ENCODE data around the gene FBXL19. TPM values are rescaled to one million over a fixed set of nuclear protein-coding genes. Genes with fewer than 3 reads are reported as not detected.

The FBXL19 gene
- polyA plus RNA-seq, 1 donor from 2014 or later, result 99.6 TPM

DNA sequence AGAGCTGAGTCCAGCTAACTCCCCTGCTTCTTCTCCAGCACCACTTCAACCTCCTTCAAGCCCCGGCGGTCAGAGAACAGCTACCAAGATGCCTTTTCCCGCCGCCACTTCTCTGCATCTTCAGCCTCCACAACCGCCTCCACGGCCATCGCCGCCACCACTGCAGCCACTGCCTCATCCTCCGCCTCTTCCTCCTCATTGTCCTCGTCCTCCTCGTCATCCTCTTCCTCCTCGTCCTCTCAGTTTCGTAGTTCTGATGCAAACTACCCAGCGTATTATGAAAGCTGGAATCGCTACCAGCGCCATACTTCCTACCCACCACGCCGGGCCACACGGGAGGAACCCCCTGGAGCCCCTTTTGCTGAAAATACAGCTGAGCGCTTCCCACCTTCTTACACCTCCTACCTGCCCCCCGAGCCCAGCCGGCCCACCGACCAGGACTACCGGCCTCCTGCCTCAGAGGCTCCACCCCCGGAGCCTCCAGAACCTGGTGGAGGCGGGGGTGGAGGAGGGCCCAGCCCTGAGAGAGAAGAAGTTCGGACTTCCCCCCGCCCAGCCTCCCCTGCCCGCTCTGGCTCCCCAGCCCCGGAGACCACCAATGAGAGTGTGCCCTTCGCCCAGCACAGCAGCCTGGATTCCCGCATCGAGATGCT, 41.3 kb downstream of the FBXL19 start:
- peaks cover 2% of the 10 kb centered on the region for H3K79me2 ChIP-seq (replicated peaks; ENCODE audit: insufficient read depth, low read length)

DNA sequence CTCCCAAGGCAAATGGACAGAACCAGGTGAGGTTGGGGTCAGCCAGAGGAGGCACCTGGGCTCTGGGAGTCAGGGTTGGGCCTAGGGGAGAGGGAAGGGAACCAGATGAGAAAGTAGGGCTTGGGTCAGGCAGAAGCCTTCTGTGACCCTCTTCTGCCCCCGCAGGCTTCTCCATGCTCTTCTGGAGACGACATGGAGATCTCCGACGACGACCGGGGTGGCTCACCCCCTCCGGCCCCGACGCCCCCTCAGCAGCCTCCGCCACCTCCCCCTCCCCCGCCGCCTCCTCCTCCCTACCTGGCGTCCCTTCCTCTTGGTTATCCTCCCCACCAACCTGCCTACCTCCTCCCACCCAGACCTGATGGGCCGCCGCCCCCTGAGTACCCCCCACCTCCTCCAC, 42.1 kb downstream of the FBXL19 start:
- Histone ChIP-seq H3K9me2 (ENCODE audit: insufficient read depth, low read length) (no peaks in the 10 kb centered on the region), H3K9ac (ENCODE audit: low read length) (no peak overlapping the region), H3K27me3 (ENCODE audit: insufficient read depth, low read depth, low read length) (no peaks in the 10 kb centered on the region), H3K79me2 (replicated peaks; ENCODE audit: insufficient read depth, low read length) (no peaks in the 10 kb centered on the region), H3K27ac (ENCODE audit: low read length) (no peak overlapping the region), H3K4me3 (ENCODE audit: low read length) (no peak overlapping the region), H3K36me3 (ENCODE audit: insufficient read depth, low read length) (no peaks in the 10 kb centered on the region), H3K4me2 (ENCODE audit: low read length) (no peak overlapping the region), H2AFZ (ENCODE audit: low read depth, low read length) (no peak overlapping the region), H3F3A (ENCODE audit: insufficient read depth, low read length, poor library complexity, severe bottlenecking) (no peaks in the 10 kb centered on the region), H4K20me1 (ENCODE audit: insufficient read depth) (no peaks in the 10 kb centered on the region), H3K9me3 (ENCODE audit: low read length) (no peaks in the 10 kb centered on the region)
- no peak for TF ChIP-seq EZH2 (IDR thresholded peaks at IDR 0.05; ENCODE audit: borderline replicate concordance, insufficient read depth, low read length, poor library complexity, severe bottlenecking)
- TF ChIP-seq REST (IDR thresholded peaks at IDR 0.05; ENCODE audit: borderline replicate concordance), result no peak
- no peak for TF ChIP-seq EP300 (conservative IDR thresholded peaks at IDR 0.05; ENCODE audit: poor library complexity, severe bottlenecking)
- no peak for TF ChIP-seq TAF1 (IDR thresholded peaks at IDR 0.05; ENCODE audit: low read depth)
- no peak for TF ChIP-seq POLR2AphosphoS5 (IDR thresholded peaks at IDR 0.05)
- TF ChIP-seq MXI1 (conservative IDR thresholded peaks at IDR 0.05; ENCODE audit: poor library complexity, severe bottlenecking), result no peak
- TF ChIP-seq RAD21 (conservative IDR thresholded peaks at IDR 0.05), result no peak
- TF ChIP-seq SMC3 (conservative IDR thresholded peaks at IDR 0.05; ENCODE audit: poor library complexity), result no peak
- TF ChIP-seq, protein P1, sequence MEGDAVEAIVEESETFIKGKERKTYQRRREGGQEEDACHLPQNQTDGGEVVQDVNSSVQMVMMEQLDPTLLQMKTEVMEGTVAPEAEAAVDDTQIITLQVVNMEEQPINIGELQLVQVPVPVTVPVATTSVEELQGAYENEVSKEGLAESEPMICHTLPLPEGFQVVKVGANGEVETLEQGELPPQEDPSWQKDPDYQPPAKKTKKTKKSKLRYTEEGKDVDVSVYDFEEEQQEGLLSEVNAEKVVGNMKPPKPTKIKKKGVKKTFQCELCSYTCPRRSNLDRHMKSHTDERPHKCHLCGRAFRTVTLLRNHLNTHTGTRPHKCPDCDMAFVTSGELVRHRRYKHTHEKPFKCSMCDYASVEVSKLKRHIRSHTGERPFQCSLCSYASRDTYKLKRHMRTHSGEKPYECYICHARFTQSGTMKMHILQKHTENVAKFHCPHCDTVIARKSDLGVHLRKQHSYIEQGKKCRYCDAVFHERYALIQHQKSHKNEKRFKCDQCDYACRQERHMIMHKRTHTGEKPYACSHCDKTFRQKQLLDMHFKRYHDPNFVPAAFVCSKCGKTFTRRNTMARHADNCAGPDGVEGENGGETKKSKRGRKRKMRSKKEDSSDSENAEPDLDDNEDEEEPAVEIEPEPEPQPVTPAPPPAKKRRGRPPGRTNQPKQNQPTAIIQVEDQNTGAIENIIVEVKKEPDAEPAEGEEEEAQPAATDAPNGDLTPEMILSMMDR (IDR thresholded peaks at IDR 0.05; ENCODE audit: poor library complexity, severe bottlenecking), result no peak

More for the DNA sequence above, 41.3 kb downstream of the FBXL19 start:
- Histone ChIP-seq H3K4me2 (ENCODE audit: low read length) (no peak overlapping the region), H3K9ac (ENCODE audit: low read length) (no peak overlapping the region), H3F3A (ENCODE audit: insufficient read depth, low read length, poor library complexity, severe bottlenecking) (no peaks in the 10 kb centered on the region), H3K4me3 (ENCODE audit: low read length) (no peak overlapping the region), H4K20me1 (ENCODE audit: insufficient read depth) (no peaks in the 10 kb centered on the region), H3K9me3 (ENCODE audit: low read length) (no peaks in the 10 kb centered on the region), H2AFZ (ENCODE audit: low read depth, low read length) (no peak overlapping the region), H3K27me3 (ENCODE audit: insufficient read depth, low read depth, low read length) (no peaks in the 10 kb centered on the region), H3K27ac (ENCODE audit: low read length) (no peak overlapping the region), H3K36me3 (ENCODE audit: insufficient read depth, low read length) (no peaks in the 10 kb centered on the region), H3K9me2 (ENCODE audit: insufficient read depth, low read length) (no peaks in the 10 kb centered on the region)
- TF ChIP-seq, protein P1 (IDR thresholded peaks at IDR 0.05; ENCODE audit: poor library complexity, severe bottlenecking), result no peak
- TF ChIP-seq EP300 (conservative IDR thresholded peaks at IDR 0.05; ENCODE audit: poor library complexity, severe bottlenecking) (no peak), POLR2AphosphoS5 (IDR thresholded peaks at IDR 0.05) (no peak), TAF1 (IDR thresholded peaks at IDR 0.05; ENCODE audit: low read depth) (no peak), MXI1 (conservative IDR thresholded peaks at IDR 0.05; ENCODE audit: poor library complexity, severe bottlenecking) (no peak)

All from neural cell (in vitro differentiated cells).